HEK293 (cell line): ENCODE results near the gene STUM.
A peak's percentile ranks its signal among the peaks of the same experiment; 100 is the strongest.

Experiments used
- HOXC10 ChIP-seq: sonication (generic); formaldehyde crosslinking; IDR thresholded peaks from 2 replicates; pipeline ENCODE4 v1.8.1; 2023; ENCODE audit warnings: mild to moderate bottlenecking, missing genetic modification reagents
- KLF1 ChIP-seq: fragments of 450-650 bp; formaldehyde crosslinking; IDR thresholded peaks from 2 replicates; pipeline ENCODE4 v1.5.1; 2016; ENCODE audit warnings: missing biosample characterization, missing genetic modification characterization
- KLF9 ChIP-seq: fragments of 450-650 bp; formaldehyde crosslinking; IDR thresholded peaks from 2 replicates; pipeline ENCODE4 v1.5.1; 2016; ENCODE audit warnings: missing biosample characterization, missing genetic modification characterization, low read depth
- ZBTB17 ChIP-seq: fragments of 450-650 bp; formaldehyde crosslinking; IDR thresholded peaks from 2 replicates; pipeline ENCODE4 v1.5.1; 2016; ENCODE audit warnings: missing biosample characterization, missing genetic modification characterization
- ZNF221 ChIP-seq: fragments of 450-650 bp; formaldehyde crosslinking; IDR thresholded peaks from 2 replicates; pipeline ENCODE4 v1.5.1; 2017; ENCODE audit warnings: missing biosample characterization, missing genetic modification characterization, borderline replicate concordance
- ZNF514 ChIP-seq: fragments of 450-650 bp; formaldehyde crosslinking; IDR thresholded peaks from 2 replicates; pipeline ENCODE4 v1.5.1; 2016; ENCODE audit warnings: missing biosample characterization, missing genetic modification characterization
- ZNF571 ChIP-seq: fragments of 450-650 bp; formaldehyde crosslinking; IDR thresholded peaks from 2 replicates; pipeline ENCODE4 v1.5.0; 2017; ENCODE audit warnings: missing biosample characterization, missing genetic modification characterization
- ZNF596 ChIP-seq: fragments of 450-650 bp; IDR thresholded peaks from 2 replicates; pipeline ENCODE4 v1.5.0; 2018; ENCODE audit warnings: missing biosample characterization, mild to moderate bottlenecking, missing genetic modification characterization, moderate library complexity
- ZNF707 ChIP-seq: fragments of 450-650 bp; formaldehyde crosslinking; IDR thresholded peaks from 2 replicates; pipeline ENCODE4 v1.5.1; 2016; ENCODE audit warnings: missing biosample characterization, missing genetic modification characterization
- ZNF777 ChIP-seq: fragments of 450-650 bp; formaldehyde crosslinking; IDR thresholded peaks from 2 replicates; pipeline ENCODE4 v1.5.1; 2017; ENCODE audit warnings: missing biosample characterization, missing genetic modification characterization, borderline replicate concordance
- ZNF791 ChIP-seq: fragments of 450-650 bp; formaldehyde crosslinking; IDR thresholded peaks from 2 replicates; pipeline ENCODE4 v1.5.1; 2016; ENCODE audit warnings: missing biosample characterization, missing genetic modification characterization
- ZNF830 ChIP-seq: fragments of 450-650 bp; IDR thresholded peaks from 2 replicates; pipeline ENCODE4 v1.5.0; 2018; ENCODE audit warnings: missing biosample characterization, missing genetic modification characterization, low read depth, mild to moderate bottlenecking, moderate library complexity
- TF ChIP-seq, protein P1 (sequence below): fragments of 450-650 bp; formaldehyde crosslinking; IDR thresholded peaks from 2 replicates; pipeline ENCODE4 v1.5.1; 2016; ENCODE audit warnings: missing biosample characterization, missing genetic modification characterization

DNA sequence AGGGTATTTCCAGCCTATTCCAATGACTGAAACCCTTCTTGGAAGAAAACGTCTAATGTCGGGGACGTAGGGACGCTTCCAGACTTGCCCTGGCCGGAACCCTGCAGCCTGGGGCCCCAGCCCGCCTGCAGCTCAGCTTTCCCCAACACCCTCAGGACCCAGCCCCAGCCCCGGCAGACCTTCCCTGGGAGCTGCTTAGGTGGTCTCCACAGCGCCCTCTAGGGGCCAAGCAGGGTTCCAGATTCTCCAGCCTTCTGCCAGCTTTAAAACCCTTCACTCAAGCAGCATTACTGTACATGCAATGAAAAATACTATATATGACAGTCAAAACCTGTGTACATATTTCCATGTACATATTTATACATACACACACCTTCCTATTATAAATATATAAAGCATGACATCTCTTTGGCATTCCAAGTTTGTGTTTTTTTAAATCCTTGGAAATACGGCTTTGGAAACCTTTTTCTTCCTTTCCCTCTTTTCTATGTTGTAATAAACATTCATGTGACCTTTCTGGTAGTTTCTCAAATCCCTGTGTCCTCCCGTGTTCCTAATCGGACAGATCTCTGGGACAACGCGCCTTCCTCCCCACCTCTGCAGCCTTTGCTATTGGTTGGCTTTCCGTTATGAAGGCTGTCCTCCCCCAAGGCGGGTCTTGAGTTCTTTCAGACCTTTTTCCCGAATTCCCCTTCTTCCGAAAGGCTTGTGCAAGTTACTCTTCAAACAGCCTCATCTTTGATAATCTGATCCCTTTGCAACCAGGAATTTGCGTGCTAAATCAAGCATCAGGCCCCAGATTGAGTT, 60.3 kb downstream of the STUM start:
- TF ChIP-seq, protein P1, sequence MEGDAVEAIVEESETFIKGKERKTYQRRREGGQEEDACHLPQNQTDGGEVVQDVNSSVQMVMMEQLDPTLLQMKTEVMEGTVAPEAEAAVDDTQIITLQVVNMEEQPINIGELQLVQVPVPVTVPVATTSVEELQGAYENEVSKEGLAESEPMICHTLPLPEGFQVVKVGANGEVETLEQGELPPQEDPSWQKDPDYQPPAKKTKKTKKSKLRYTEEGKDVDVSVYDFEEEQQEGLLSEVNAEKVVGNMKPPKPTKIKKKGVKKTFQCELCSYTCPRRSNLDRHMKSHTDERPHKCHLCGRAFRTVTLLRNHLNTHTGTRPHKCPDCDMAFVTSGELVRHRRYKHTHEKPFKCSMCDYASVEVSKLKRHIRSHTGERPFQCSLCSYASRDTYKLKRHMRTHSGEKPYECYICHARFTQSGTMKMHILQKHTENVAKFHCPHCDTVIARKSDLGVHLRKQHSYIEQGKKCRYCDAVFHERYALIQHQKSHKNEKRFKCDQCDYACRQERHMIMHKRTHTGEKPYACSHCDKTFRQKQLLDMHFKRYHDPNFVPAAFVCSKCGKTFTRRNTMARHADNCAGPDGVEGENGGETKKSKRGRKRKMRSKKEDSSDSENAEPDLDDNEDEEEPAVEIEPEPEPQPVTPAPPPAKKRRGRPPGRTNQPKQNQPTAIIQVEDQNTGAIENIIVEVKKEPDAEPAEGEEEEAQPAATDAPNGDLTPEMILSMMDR (tag by site-specific recombination) = peak; percentile 68; the same call in 1 of the 2 replicates
- no peak for TF ChIP-seq ZNF571 (tag by site-specific recombination)
- TF ChIP-seq ZNF777 (tag by site-specific recombination) = no peak
- TF ChIP-seq KLF9 = no peak
- TF ChIP-seq ZNF791 (tag by site-specific recombination) = no peak
- no peak for TF ChIP-seq ZBTB17
- TF ChIP-seq KLF1 (tag by site-specific recombination) = no peak
- no peak for TF ChIP-seq ZNF596 (tag by site-specific recombination)
- no peak for TF ChIP-seq ZNF830 (tag by site-specific recombination)
- no peak for TF ChIP-seq ZNF221 (tag by site-specific recombination)
- no peak for TF ChIP-seq ZNF707
- no peak for TF ChIP-seq HOXC10
- TF ChIP-seq ZNF514 (tag by site-specific recombination) = no peak
